ENCODE measurements around the gene GSDMA.
"Not testable (repeated sequence)": the region's sequence is repeated elsewhere in the genome, so short reads cannot be mapped to it uniquely, and the experiment has no call there.

The GSDMA gene

DNA sequence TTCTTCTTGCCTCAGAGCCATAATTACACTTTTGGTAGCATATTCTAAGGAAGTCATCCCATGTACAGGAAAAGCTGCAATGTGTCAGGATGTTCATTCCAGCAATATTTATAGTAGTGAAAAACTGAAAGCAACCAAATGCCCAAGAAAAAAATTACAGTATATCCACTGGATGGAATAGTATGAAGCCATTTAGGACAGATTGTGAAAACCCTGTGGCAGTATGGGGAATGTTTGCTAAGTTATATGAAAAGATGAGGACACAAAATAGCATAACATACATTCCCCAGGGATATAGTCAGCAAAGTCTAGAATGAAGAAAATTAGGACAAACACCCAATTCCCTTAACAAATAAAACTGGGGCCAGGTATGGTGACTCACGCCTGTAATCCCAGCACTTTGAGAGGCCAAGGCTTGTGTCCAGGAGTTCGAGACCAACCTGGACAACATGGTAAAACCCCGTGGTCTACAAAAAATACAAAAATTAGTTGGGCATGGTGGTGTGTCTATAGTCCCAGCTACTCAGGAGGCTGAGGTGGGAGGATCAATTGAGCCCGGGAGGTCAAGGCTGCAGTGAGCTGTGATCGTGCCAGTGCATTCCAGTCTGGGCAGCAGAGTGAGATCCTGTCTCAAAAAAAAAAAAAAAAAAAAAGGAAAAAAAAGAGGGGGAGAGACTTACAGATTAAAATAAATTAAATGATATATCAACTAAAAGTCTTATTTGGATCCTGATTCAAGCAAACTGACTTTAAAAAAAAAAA, 33.0 kb upstream of the GSDMA start:
- no peak for DNase-seq

DNA sequence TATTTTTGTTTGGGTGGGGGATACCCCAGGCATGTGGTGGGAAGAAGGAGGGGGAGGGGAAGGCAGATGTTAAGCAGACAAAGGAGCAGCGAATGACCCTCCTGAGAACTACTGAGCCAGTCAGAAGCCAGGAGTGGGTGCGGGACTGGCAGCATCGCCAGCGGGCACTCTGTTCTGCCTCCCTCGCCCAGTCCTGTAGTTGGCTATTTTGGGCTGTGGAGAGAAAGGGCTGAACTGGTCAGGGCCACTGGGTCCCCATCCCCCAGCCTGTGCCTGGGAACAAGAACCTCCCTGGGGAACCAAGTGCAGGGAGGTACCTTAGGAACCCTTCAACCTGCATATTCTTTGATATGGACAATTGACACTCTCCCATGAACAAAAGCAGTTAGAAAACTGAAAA, 28.9 kb upstream of the GSDMA start:
- DNase-seq, result no peak

DNA sequence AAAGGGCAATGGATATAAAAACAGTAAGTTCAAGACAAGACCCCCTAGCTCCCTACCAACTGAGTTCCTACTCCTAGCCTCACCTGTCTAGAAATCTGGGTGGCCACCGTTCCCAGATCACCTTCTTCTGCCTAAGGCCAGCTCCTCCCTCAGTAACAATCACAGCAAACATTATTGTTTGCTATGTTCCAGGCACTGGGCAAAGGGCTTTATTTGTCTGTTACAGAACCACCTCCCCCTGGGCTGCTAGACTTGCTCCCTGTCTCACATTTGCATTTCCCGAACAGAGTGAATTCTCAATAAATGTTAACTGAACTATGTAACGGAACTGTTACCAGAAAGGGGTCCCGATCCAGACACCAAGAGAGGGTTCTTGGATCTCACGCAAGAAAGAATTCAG, 28.5 kb upstream of the GSDMA start:
- no peak for DNase-seq

DNA sequence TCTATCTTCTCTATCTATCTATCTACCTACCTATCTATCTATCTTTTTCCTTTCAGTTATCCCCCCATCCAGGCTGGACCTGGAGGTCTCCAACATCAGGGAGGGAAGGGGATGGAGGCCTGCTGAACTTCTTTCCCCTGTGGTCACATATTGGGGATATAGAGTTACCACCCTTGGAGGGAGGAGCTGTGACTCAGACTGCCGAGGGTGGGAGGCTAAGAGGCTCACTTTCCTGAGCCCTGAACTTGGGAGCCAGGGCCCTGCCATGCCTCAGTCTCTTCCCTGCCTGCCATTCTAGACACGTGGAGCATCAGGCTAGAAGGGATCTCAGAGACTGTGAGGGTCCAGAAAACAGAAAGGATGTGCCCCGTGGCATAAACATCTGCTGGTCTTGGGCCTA, 26.9 kb upstream of the GSDMA start:
- no peak for DNase-seq

DNA sequence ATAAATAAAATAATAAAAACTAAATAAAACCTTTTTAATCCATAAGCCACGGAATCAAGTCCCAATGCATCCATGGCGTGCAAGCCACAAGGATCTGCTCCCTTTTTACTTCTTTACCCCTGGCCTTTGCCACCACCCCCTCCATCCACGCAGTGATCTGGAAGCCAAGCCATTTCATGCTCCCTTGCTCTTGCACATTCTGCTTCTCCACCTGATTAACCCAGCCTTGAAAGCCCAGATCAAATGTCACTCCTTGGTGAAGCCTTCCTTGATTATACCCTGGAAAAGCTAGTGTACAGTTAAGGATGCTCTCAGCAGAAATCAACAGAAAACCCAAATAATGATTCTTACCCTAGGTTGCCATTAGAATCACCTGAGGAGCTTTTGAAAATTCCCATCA, 25.4 kb upstream of the GSDMA start:
- no peak for DNase-seq

DNA sequence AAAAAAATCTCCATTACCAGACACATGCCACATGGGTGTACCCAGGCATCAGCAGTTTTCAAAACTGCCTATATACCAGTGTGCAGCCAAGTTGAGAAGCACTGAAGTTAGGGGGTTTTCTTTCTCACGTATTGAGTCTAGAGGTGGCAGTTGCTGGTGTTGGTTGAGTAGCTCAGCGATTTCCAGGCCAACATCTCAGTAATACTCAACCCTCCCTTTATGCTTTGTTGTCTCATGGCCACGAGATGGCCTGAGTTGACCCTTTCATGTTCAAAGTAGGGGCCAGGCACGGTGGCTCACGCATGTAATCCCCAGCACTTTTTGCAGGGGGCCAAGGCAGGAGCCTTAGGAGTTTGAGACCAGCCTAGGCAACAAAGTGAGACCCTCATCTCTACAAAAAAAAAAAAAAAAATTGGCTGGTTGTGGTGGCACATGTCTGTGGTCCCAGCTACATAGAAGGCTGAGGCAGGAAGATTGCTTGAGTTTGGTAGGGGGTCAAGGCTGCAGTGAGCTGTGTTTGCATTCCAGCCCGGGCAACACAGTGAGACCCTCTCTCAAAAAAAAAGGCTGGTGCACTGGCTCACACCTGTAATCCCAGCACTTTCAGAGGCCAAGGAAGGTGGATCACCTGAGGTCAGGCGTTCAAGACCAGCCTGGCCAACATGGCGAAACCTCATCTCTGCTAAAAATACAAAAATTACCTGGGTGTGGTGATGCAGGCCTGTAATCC, 24.5 kb upstream of the GSDMA start:
- DNase-seq, result no peak

DNA sequence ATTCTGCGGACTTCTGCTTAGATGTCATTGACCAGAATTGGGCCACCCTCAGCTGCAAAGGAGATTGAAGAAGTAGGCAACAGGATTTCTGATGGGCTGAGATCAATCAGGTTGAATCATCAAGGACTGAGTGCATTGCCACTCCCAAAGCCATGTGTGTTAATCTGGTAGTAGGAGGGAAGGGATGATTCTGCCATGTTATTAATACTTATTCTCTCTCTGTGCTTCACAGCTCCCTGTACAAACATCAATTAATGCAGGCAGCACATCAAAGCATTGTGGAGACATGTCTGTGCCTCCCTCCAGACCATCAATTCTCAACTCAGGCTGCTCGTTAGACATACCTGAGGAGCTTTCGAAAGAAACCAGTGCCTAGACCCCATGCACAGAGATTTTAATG, 23.7 kb upstream of the GSDMA start:
- DNase-seq, result no peak

DNA sequence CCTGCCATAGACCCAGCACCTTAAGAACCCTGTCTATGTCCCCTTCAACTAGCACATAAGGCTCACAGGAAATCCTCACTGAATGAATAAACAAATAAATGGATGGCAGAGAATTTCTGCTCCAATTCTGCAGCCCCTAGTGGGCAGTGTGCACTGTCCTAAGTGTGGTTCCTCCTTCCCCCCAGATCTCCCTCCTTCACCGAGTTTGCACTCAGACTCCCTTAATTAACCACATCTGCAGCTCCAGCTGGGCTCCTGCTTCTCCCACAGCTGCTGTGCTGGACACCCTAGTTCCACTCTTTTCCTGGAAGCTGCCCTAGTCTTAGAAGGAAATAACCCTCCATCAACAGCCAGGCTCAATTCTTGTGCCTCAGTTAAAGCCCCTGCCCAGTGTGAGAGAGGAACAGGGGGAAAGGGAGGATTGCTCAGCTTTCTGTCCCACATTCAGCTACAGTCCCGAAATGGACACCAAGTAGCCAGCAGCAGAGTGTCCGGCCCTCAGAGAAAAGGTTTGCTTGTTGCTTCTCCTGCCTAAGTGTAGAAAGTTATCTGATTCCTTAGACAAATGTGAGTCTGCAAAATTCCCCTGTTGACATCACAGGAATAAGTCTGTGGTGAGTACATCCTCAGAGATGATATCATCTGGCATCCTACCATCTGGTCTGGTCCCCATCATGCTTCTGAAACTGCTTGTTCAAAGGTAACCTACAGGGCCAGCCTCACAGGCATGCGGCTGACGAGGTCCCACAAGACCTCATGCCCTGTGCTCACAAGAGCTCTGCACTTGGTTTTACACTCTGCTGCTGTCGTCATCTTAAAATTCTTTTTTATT, 23.0 kb upstream of the GSDMA start:
- DNase-seq, result peak in 3 of 5 experiments; percentile 19 to 91 (median 30)

DNA sequence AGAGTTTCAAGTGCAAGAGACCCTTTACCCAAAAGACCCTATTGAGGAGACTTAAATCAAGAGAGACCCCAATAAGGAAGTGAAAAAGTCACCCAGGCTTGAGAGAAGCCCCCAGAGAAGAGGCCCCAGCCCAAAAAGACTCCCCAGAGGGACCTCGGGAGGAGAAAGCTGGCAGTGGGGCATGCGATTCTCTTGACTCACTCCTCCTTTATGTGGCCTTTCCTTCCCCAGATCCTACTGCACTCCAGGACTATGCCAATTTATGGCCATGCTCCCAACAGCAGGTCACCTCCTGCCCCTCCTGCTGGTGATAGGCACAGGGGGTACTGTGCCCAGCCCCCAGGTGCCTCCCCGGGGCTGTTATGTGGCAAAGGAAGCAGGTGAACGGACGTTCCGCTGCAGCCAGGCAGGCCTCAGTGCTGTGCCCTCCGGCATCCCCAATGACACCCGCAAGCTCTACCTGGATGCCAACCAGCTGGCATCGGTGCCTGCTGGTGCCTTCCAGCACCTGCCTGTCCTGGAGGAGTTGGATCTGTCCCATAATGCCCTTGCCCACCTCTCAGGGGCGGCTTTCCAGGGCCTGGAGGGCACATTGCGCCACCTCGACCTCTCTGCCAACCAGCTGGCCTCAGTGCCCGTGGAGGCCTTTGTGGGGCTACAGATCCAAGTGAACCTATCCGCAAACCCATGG, 19.0 kb upstream of the GSDMA start:
- no peak for DNase-seq

DNA sequence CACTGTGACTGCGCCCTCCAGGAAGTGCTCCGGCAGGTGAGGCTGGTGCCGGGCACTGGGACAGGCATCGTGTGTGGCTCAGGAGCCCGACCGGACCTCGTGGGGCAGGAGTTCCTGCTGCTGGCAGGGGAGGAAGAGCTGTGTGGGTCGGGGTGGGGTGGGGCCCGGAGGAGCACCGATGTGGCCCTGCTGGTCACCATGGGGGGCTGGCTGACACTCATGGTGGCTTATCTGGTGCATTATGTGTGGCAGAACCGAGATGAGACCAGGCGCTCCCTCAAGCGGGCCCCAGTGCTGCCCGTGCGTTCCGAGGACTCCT, 18.5 kb upstream of the GSDMA start:
- DNase-seq, result no peak

DNA sequence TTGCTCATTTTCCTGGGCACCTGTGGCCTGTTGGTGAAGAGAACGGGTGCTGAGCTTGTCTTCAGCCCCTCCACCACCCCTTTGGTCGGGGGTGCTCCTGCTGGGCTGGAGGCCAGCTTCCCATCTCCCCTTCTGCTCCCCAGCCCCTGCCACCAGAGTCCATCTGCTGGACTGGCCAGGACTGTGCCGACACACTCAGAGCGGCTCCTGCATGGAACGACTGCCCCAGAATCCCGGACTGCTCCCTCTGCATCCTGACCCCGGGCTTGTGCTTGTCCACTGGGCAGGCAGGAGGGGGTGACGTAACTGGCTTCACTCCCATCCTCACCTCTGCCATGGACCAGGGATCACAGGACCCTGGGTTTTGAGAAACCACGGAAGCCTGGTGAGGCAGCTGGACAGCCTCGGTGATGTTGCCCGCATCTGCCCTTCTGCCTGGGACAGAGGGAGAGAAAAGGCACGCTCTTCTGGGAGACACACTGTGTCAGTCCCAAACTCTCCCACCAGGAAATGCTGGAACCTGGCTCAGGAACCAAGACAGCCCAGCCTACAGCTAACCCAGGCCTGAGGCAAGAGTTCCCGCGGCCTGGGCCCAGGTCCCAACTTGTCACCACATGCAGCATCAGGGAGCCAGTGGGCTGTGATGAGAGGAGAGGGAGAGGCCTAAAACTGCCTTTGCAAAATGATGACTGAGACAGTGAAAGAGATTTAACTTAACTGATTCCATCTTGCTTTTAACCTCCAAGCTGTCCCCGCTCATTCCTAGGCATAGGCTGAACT, 16.1 kb upstream of the GSDMA start:
- no peak for DNase-seq

DNA sequence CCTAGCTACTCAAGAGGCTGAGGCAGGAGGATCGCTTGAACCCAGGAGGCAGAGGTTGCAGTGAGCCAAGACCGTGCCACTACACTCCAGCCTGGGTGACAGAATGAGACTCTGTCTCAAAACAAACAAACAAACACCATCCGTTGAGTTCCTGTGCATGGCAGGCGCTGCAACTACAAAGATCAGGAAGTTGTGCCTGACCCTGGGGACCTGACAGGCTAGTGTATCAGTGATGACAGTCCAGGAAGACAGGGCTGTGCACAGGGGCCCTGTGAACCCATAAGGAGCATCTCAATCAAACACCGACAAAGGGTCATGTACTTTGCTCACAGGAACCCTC, 14.3 kb upstream of the GSDMA start:
- not testable (repeated sequence) for DNase-seq

DNA sequence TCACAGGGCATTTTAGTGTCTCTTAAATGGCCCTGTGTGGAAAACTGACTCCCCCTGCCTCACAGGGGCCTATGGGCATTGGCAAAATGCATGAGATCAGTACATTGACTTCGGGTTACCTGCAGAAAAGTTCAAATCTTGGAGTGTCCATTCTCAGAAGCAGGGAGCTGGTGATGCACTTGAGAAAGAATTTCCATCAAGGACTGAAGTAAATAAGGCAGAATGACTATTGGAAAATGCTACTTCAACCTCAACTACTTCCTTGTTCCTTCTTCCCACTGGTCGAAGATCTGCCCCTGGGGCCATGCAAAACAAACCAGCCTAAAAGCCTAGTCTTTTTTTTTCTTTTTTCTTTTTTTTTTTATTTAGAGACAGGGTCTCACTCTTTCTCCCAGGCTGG, 13.8 kb upstream of the GSDMA start:
- DNase-seq, result no peak

GRCh38 chr17:39950871-39951348, 11.9 kb upstream of the GSDMA start:
- DNase-seq, result no peak

DNA sequence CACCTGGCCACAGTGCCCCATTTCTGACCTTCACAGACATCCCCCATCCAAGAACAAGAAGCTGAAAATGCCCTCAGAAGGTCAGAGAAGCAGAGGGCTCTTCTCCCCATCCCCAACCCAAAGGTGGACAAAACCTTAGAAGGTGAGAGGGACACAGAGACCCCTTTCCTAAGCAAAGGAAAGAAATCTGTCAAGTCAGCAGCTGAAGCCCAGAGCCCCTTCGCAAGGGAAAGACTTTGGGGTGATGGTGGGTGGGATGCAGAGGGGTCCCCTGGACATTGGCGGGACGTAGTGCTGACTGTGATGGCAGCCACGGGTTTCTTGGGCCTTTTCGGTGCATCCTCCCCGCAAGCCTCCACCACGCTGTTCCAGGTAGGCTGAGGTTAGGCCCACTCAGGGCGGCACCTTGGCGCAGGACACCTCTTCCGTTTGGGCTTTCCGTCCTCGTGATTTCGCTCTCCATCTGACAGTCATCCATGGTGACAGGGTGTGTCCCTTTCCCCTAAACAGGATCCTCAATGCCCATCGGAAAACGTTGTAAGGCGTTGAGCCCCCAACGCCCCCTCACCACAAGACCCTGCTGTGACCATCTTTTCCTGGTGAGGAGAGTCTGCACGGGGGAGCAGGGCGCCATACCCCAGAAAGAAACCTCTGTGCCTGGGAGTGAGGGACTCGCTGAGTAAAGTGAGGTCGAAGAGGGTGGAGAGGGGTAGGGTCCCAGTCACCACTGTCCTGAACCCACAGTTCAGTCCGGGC, 10.7 kb upstream of the GSDMA start:
- DNase-seq, result no peak

GRCh38 chr17:39952680-39953470, 9.9 kb upstream of the GSDMA start:
- peak; percentile 83 to 98 (median 93) for DNase-seq

DNA sequence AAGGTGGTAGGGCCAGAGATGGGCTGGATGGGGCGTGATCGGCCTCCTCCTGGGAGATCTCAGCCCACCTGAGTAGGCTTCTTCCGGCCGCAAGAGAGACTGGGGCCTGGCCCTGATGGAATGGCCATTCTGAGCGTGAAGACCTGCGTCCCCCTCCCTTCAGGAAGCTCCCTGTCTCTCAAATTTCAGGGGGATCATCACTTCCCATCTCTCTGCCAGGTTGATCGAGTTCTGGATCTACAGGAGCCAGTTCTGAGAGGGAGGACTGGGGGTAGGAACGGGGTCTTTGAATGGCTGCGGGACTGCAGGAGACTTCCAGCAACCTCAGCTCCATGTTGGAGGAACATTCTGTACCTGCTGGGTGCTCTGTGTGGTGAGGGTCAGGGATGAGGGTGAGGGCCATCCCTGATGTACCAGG, 9.3 kb upstream of the GSDMA start:
- DNase-seq, result no peak

DNA sequence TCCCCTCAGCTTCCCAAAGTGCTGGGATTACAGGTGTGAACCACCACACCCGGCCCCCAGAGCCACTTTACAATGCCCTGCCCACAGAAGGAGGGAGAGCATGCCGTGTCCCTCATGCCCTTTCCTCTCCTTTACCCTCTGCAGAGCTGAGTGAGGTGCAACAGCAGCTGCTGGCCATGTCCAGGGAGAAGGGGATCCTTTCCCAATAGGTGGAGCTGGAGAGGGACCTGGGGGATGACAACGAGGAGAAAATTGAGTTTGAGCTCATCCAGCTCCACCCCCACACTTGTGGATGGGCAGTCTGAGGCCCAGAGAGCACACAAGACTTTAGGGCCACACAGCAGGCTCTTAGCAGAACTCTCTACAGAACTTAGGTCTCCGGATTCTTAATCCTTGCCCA, 7.9 kb upstream of the GSDMA start:
- no peak for DNase-seq

- no peak for DNase-seq
These were observed 7.0 kb upstream of the GSDMA start for GRCh38 chr17:39955726-39956225.

GRCh38 chr17:39960524-39961041, 2.2 kb upstream of the GSDMA start:
- DNase-seq, result no peak
